Measurements from ENCODE around the gene L3MBTL2.

- no peak for TF ChIP-seq CTCF (IDR thresholded peaks at IDR 0.05 in 2 of 3, conservative IDR thresholded peaks at IDR 0.05 in 1 of 3; ENCODE audit: borderline replicate concordance in 1 of 3, insufficient read depth in 1 of 3, low read depth in 2 of 3, low read length in 2 of 3)
- no peak for TF ChIP-seq JUND (IDR thresholded peaks at IDR 0.05)
- no peak for TF ChIP-seq REST (IDR thresholded peaks at IDR 0.05; ENCODE audit: low read depth)
- no peak for TF ChIP-seq ZNF274 (IDR thresholded peaks at IDR 0.05; ENCODE audit: low read depth, low read length)
- TF ChIP-seq POLR2AphosphoS5 (IDR thresholded peaks at IDR 0.05; ENCODE audit: low read depth, low read length) = no peak
- TF ChIP-seq SIN3A (IDR thresholded peaks at IDR 0.05; ENCODE audit: low read depth) = no peak
- no peak for TF ChIP-seq SRF (IDR thresholded peaks at IDR 0.05; ENCODE audit: low read depth)
Observed at GRCh38 chr22:41254230-41254629, 49.1 kb downstream of the L3MBTL2 start.

All from HCT116 (cell line).